ENCODE measurements around the gene PTPDC1.
"Not testable (repeated sequence)": the region's sequence is repeated elsewhere in the genome, so short reads cannot be mapped to it uniquely, and the experiment has no call there.

PTPDC1 gene

DNA sequence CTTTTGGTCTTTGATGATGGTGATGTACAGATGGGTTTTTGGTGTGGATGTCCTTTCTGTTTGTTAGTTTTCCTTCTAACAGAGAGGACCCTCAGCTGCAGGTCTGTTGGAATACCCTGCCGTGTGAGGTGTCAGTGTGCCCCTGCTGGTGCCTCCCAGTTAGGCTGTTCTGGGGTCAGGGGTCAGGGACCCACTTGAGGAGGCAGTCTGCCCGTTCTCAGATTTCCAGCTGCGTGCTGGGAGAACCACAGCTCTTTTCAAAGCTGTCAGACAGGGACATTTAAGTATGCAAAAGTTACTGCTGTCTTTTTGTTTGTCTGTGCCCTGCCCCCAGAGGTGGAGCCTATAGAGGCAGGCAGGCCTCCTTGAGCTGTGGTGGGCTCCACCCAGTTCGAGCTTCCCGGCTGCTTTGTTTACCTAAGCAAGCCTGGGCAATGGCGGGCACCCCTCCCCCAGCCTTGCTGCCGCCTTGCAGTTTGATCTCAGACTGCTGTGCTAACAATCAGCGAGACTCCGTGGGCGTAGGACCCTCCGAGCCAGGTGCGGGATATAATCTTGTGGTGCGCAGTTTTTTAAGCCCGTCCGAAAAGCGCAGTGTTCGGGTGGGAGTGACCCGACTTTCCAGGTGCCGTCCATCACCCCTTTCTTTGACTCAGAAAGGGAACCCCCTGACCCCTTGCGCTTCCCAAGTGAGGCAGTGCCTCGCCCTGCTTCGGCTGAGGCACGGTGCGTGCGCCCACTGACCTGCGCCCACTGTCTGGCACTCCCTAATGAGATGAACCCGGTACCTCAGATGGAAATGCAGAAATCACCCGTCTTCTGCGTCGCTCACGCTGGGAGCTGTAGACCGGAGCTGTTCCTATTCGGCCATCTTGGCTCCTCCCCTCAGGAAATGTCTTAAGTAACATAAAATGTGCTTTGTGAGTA, 10.2 kb downstream of the PTPDC1 start:
- not testable (repeated sequence) for DNase-seq (ENCODE audit: extremely low read depth in 1 of 2, low read depth in 1 of 2)

DNA sequence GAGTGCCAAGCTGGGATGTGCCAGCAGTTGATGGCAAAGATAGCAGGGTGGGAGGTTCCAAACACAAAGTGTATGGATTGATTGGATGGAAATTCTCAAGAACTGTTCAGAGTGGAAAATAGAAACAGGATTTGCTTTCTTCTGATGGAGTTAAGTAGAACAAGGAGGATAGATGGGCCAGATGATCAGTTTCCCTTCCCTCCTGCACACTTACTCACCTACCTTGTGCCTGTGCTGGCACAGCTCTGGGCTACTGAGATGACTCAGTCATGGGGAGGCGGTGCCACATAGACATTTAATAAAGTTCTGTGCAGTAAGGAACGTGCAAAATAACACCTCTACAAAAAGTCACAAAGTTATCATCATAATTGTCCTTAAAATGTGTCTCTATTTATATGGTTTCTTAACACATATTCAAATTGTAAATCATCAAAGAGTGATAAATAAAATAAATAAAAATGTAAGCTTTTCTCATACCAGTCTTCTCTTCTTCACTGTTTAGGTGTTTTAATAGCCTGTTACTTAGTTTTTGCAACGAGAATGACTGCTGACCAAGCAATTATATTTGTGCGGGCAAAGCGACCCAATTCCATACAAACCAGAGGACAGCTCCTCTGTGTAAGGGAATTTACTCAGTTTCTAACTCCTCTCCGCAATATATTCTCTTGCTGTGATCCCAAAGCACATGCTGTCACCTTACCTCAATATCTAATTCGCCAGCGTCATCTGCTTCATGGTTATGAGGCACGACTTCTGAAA, 12.7 kb downstream of the PTPDC1 start:
- DNase-seq (ENCODE audit: extremely low read depth in 1 of 2, low read depth in 1 of 2), result no peak

DNA sequence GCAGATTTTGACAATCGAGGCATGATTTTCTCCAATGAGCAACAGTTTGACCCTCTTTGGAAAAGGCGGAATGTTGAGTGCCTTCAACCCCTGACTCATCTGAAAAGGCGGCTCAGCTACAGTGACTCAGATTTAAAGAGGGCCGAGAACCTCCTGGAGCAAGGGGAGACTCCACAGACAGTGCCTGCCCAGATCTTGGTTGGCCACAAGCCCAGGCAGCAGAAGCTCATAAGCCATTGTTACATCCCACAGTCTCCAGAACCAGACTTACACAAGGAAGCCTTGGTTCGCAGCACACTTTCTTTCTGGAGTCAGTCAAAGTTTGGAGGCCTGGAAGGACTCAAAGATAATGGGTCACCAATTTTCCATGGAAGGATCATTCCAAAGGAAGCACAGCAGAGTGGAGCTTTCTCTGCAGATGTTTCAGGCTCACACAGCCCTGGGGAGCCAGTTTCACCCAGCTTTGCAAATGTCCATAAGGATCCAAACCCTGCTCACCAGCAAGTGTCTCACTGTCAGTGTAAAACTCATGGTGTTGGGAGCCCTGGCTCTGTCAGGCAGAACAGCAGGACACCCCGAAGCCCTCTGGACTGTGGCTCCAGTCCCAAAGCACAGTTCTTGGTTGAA, 13.6 kb downstream of the PTPDC1 start:
- DNase-seq (ENCODE audit: extremely low read depth in 1 of 2, low read depth in 1 of 2), result no peak

DNA sequence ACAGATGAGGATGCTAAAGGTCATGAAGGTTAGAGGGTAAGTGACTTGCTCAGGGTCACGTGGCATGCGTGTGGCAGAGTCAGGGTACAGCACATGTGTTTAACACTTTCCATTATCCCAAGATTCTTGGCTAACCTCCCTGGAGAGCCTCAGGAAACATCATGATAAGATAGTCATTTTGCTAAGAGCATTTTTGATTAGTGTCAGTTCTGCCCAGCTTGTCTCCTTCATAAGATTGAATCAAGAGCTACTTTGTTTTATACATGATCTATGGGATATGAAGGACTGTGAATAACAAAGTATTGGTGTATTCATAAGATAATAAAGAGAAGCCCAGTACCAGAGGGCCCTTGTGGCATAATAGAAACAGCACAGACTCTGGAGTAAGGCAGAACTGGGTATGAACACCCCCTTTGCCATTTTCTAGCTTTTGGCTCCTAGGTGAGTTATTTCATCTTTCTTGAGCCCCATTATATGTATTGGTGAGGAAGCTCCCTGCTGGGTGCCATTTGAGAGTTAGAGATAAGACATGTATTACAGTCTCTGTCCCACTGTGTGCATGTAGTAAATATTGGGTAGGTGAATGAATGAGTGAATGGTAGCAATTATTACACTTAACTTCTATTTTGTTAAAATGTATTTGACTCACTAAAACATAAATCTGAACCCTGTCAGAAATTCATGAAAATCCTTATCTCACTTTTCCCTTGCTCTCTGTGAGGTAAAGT, 16.1 kb downstream of the PTPDC1 start:
- no peak for DNase-seq (ENCODE audit: extremely low read depth in 1 of 2, low read depth in 1 of 2)

DNA sequence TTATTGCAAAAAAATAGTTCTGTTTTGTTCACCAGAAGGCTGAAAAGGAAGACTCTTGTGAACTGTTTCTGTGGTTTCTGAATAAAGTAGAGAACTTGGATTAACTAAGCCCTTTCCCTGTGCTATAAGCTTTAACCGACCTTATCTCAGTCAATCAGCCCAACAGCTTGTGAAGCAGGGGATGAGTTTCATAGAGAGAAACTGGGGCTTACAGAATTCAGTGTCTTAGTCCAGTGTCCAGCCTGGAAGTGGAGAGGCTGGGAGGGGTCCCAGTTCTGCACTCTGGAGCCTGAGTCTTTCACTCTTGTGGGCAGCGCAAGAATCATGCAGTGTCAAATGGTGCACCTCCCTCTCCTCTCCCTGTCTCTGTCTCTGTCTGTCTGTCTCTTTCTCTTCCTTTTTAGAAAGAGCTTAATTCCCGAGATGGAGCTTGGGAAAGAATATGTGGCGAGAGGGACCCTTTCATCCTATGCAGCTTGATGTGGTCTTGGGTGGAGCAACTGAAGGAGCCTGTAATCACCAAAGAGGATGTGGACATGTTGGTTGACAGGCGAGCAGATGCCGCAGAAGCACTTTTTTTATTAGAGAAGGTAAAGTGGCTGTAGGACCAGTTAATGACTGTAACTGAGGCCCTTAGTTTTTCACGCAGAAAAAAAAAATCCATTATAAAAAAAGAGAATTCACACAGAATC, 17.0 kb downstream of the PTPDC1 start:
- no peak for DNase-seq (ENCODE audit: extremely low read depth in 1 of 2, low read depth in 1 of 2)

DNA sequence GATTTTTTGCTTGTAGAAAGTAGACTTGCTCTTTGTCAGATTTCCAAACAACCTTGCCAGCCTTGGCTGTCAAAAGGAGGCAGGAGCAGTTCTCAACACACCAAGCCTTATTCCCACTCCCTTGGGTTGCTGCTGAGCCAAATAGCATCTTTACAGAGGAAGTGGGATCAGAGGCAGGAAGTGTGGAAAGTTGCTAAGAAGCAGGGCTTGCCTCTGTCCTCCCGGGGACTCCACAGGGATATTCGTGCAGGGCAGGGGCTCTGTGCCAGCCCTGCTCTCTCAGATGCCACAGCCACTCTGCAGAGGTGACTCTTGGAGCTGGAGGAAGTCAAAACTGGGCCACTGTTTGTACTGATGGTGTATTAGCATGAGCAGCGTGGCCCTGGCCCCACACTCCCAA, 24.3 kb downstream of the PTPDC1 start:
- no peak for DNase-seq (ENCODE audit: extremely low read depth in 1 of 2, low read depth in 1 of 2)

DNA sequence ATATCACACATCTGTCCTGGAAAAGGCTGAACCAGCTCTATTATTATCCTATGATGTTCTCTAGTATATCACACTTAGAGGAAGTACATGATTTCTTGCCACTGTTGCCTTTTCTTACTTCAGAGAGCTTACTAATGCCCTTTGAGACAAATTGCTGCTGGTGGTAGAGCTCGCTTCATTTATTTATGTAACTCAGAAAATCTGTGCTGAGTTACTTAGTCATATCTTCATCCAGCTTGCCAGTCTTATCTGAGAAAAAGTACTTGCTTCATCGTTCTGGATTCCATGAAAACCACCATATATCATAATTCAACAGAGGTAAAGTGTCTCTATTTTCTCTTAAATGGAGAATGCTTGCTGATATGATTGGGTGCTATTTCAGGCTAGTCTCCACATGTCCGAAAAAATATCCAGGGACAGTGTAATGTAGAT, 26.6 kb downstream of the PTPDC1 start:
- DNase-seq (ENCODE audit: extremely low read depth in 1 of 2, low read depth in 1 of 2), result no peak

DNA sequence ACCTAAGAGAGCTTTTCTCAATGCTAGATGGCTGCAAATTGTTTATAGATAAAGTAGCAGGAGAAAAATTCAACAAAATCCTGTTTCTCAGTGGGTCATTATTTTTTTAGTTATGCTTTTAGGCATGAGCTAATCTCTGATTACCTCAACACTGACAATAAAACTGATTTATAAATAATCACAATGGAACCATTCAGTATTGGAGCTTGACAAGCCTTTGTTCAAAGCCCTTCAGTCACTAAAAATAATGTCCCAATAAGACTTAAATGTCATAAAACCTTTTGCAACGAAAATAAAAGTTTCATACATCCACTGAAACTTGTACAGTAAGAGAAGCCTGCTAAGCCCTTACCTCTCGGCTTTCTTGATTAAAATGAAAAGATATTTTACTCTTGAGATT, 27.2 kb downstream of the PTPDC1 start:
- no peak for DNase-seq (ENCODE audit: extremely low read depth in 1 of 2, low read depth in 1 of 2)

DNA sequence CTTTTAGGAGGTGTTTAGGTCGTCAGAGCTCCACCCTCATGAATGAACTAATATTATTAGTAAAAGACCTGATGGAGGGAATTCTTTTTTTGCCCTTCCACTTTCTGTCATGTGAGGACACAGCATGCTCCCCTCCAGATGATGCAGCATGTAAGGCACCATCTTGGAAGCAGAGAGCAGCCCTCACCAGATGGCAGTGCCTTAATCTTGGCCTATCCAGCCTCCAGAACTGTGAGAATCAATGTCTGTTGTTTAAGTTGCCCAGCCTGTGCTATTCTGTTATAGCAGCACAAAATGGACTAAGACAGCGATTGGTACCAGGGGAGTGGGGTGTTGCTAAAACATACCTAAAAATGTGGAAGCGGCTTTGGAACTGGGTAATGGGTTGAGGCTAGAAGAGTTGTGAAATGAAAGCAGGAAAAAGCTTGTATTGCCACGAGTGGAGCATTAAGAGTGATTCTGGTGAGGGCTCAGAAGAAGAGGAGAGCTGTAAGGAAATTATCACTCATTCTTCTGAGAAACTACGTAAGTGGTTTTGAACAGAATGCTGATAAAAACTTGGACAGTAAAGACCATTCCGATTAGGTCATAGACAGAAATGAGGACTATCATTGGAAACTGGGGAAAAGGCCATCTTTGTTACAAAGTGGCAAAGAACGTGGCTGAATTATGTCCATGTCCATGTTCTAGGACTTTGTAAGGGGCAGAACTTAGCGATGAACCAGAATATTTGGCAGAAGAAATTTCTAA, 28.6 kb downstream of the PTPDC1 start:
- DNase-seq (ENCODE audit: extremely low read depth in 1 of 2, low read depth in 1 of 2), result no peak

DNA sequence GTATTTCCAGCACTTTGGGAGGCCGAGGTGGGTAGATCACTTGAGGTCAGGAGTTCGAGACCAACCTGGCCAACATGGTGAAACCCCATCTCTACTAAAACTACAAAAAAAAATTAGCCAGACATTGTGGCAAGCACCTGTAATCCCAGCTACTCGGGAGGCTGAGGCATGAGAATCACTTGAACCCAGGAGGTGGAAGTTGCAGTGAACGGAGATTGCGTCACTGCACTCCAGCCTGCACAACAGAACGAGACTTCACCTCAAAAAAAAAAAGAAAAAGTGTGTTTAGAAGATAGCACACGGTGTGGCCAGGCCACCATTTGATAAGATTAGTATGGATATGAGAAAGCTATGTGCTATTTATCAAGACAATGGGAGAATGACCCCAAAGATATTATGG, 35.8 kb downstream of the PTPDC1 start:
- not testable (repeated sequence) for DNase-seq (ENCODE audit: extremely low read depth in 1 of 2, low read depth in 1 of 2)

DNA sequence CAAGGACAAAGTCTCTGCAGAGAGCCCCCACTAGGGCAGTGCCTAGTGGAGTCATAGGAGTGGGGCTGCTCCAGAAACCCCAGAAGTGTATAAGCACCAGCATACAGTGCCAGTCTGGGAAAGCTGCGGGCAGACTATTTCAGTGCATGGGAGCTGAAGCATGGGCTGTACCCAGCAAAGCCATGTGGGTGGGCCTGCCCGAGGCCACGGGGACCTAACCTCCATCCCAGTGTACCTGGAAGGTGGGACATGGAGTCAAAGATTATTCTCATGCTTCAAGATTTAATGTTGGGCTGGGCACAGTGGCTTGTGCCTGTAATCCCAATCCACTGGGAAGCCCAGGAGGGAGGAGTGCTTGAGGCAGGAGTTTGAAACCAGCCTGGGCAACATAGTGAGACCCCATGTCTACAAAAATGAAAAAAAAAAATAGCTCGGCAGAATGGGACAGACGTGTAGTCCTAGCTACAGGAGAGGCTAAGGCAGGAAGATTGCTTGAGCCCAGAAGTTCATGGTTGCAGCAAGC, 36.7 kb downstream of the PTPDC1 start:
- no peak for DNase-seq (ENCODE audit: extremely low read depth in 1 of 2, low read depth in 1 of 2)

DNA sequence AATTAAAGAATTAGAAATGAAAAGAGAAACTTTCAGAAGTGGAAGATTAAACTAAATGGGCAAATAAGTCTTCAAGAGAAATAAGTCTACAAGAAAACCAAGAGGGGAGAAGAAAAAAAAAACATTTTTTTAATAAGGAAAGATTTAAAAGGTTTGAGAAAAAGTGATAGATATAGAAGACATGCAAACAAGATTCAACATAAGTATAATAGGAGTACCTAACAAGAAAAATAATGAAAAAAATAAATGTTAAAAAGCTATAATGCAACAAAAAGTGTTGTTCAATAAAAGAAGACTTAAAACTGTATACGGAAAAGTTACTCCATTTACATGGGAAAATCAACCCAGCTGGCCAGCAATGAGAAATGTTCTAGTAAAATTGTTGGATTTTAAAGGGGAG, 42.6 kb downstream of the PTPDC1 start:
- DNase-seq (ENCODE audit: extremely low read depth in 1 of 2, low read depth in 1 of 2), result no peak

DNA sequence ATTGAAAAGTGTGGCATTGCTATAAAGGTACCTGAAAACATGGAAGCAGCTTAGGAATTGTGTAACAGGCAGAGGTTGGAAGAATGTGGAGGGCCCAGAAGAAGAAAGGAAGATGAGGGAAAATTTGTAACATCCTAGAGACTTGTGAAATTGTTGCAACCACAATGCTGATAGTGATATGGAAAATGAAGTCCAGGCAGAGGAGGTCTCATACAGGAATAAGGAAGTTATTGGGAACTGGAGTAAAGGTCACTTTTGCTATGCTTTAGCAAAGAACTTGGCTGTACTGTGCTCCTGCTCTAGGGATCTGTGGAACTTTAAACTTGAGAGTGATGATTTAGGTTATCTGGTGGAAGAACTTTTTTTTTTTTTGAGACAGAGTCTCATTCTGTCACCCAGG, 43.5 kb downstream of the PTPDC1 start:
- DNase-seq (ENCODE audit: extremely low read depth in 1 of 2, low read depth in 1 of 2), result no peak

DNA sequence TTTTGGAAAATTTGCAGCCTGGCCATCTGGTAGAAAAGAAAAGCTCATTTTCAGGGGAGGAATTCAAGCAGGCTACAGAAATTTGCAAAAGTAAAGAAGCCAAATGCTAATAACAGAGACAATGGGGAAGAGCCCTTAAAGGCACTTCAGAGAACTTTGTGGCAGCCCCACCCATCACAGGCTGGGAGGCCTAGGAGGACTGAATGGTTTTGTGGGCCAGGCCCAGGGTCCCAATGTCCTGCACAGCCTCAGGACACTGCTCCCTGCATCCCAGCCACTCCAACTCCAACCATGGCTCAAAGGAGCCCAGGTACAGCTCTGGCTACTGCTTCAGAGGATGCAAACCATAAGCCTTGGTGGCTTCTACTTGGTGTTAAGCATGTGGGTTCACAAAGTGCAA, 44.3 kb downstream of the PTPDC1 start:
- no peak for DNase-seq (ENCODE audit: extremely low read depth in 1 of 2, low read depth in 1 of 2)

DNA sequence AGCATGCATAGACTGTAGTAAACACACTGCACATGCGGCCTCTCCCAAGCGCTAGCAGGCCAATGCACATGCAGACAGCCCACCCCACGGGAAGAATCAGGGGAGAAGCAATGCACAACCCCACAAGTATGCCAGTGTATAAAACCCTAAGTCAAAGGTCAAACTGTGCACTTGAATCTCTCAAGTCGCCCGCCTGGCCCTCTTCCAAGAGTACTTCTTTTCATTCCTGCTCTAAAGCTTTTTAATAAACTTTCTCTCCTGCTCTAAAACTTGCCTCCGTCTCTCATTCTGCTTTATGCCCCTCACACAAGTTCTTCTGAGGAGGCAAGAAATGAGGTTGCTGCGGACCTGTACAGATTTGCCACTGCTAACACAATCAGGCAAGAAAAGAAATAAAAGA, 50.4 kb downstream of the PTPDC1 start:
- DNase-seq (ENCODE audit: extremely low read depth in 1 of 2, low read depth in 1 of 2), result no peak

DNA sequence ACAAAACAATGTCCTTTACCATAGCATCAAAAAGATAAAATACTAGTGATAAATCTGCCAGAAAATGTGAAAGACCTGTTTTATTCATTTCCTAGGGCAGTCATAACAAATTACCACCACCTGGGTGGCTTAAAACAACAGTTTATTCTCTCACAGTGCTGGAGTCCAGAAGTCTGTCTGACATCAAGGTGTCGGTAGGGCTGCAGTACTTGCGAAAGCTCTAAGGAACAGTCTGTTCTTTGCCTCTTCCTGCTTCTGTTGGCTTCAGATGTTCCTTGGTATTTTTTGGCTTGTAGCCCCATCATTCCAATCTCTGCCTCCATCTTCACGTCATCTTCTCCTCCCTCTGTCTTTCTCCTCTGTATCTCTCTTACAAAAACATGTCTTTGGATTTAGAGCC, 51.0 kb downstream of the PTPDC1 start:
- no peak for DNase-seq (ENCODE audit: extremely low read depth in 1 of 2, low read depth in 1 of 2)

DNA sequence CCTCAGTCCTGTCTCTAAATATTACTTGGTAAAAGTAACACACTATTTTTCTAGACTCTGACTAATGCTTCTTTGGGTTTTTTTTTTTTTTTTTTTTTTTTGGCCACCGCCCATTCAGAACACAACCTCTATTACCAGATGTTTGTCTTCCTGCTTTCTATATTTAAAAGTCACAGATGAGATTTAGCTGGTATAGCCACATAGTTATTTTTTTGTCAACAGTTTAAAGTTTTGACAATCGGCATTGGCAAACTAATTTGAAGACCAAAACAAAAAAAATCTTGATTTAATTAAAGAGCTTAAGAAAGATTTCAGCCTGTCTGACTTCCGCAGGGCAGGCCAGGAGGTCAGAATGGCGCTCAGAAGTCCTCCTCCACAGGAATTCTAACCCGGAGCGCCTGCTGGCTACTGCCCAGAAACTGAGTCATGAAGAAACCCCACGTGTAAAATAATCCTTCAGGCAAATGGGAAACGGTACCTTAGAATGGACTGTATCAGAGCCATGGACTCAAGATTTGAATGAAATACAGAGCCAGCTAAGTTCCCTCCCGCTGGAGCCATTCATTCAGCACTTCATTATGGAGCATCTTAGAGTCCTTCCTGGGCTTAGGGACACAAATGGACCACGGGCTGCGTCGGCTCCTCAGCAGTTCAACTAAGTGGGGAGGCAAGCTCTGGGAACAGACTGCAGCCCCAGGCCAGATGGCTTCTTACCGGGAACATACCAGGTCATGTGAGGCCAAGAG, 55.6 kb downstream of the PTPDC1 start:
- no peak for DNase-seq (ENCODE audit: extremely low read depth in 1 of 2, low read depth in 1 of 2)

DNA sequence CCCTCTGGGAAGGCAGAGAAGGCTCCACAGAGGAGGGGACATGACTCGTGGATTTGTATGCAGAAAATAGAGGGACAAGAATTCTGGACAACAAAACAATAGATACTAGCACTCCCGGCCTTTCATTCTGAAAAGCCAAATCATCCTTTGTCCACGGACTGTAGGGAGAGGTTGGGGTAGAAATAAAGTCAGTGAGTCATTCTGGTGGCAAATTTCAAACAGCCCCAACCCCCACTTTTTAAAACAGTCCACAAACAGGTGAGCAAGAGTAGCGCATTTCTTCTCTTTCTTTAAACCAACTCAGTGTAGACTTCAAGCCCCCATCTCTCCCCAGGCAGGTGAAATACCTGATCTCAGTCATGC, 56.1 kb downstream of the PTPDC1 start:
- no peak for DNase-seq (ENCODE audit: extremely low read depth in 1 of 2, low read depth in 1 of 2)

Data from activated CD8-positive, alpha-beta memory T cell treated with anti-CD3 and anti-CD28 coated beads for 1 hour (primary cell).